Activated CD4-positive, alpha-beta T cell treated with anti-CD3 and anti-CD28 coated beads for 36 hours (primary cell): ENCODE measurements around the gene RBM17. TPM values are rescaled to one million over a fixed set of nuclear protein-coding genes. Genes with fewer than 3 reads are reported as not detected.
"Not testable (repeated sequence)": the region's sequence is repeated elsewhere in the genome, so short reads cannot be mapped to it uniquely, and the experiment has no call there.

Experiments used
- ATAC-seq: fragments of 200-7000 bp; cut with Tn5 transposase; one replicate; pipeline ENCODE4 v1.10.0; 2021; ENCODE audit warnings: mild to moderate bottlenecking, moderate library complexity
- CTCF ChIA-PET: fragments of 350-600 bp; sonication (Branson Sonifier 250); formaldehyde crosslinking; loops from one replicate; lab custom pipeline; 2021; ENCODE audit warnings: antibody characterized with exemption; lab: Charles Lee
- POLR2A ChIA-PET: fragments of 350-600 bp; sonication (Branson Sonifier 250); formaldehyde crosslinking; loops from one replicate; lab custom pipeline; 2021; ENCODE audit warnings: antibody characterized with exemption, inconsistent platforms; lab: Charles Lee
- DNase-seq: peaks from one replicate; pipeline ENCODE4 v3.0.0-alpha.2; 2020
- H3K27ac Mint-ChIP-seq: one replicate; pipeline ENCODE4 v1.8.0; 2021; ENCODE audit warnings: mixed read lengths
- H3K27me3 Mint-ChIP-seq: one replicate; pipeline ENCODE4 v1.8.0; 2021; ENCODE audit warnings: mixed read lengths
- H3K36me3 Mint-ChIP-seq: one replicate; pipeline ENCODE4 v1.8.0; 2021; ENCODE audit warnings: low read depth, mixed read lengths
- H3K4me1 Mint-ChIP-seq: one replicate; pipeline ENCODE4 v1.8.0; 2021; ENCODE audit warnings: mixed read lengths
- H3K4me3 Mint-ChIP-seq: one replicate; pipeline ENCODE4 v1.8.0; 2021; ENCODE audit warnings: mild to moderate bottlenecking, moderate library complexity, mixed read lengths
- H3K9me3 Mint-ChIP-seq: one replicate; pipeline ENCODE4 v1.8.0; 2021; ENCODE audit warnings: low read depth, mixed read lengths
- intact Hi-C, 2 experiments: fragments of 100-400 bp; cut with DNase I in 1 of 2; cut with micrococcal nuclease in 1 of 2; formaldehyde crosslinking; loops; one replicate each; pipeline versions ENCODE4 v1.14.2 to v1.15.1; 2022 to 2024; cut with DNase I, micrococcal nuclease
- total RNA-seq, 2 experiments: library from RNA; stranded (reverse); gene quantifications; one replicate each; pipeline ENCODE4 v1.2.3, GENCODE V29; 2021

RBM17 gene
- total RNA-seq, 2 experiments from 2014 or later = 206 to 246 TPM

DNA sequence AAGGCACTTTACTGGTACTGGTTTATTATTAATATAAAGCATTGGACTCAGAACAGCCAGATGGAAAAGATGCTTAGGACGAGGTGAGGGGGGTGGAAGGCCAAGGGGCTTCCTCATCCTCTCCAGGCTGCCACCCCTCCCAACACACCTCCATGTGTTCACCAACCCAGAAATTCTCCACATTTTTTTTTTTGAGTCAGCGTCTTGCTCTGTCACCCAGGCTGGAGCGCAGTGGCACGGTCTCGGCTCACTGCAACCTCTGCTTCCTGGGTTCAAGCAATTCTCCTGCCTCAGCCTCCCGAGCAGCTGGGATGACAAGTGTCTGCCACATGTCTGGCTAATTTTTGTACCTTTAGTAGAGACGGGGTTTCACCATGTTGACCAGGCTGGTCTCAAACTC lies 53.4 kb downstream of the RBM17 start:
- DNase-seq = peak; percentile 48
- ATAC-seq = peak; percentile 24
- POLR2A ChIA-PET = interaction anchor here (0.6 to 0.7 kb wide), 3 partner anchors 13 to 206 kb away, joined by 3 to 9 read pairs (median 4); no protein-coding TSS in a partner anchor
- intact Hi-C loops = loop anchor here (5.0 to 10.0 kb wide), 4 partner anchors 90 to 587 kb away; partner anchors contain the start of gene GDI2 (in 1 of the 2)
- H3K27ac Mint-ChIP-seq = peak overlapping the region; percentile 93
- peaks cover 13% of the 10 kb centered on the region for H3K36me3 Mint-ChIP-seq
- CTCF ChIA-PET = interaction anchor here (0.6 to 1.1 kb wide), 4 partner anchors 10 to 92 kb away, joined by 3 to 4 read pairs (median 4); no protein-coding TSS in a partner anchor
- H3K9me3 Mint-ChIP-seq, H3K27me3 Mint-ChIP-seq: not testable (repeated sequence)
- H3K4me1 Mint-ChIP-seq = peaks cover 78% of the 10 kb centered on the region
- H3K4me3 Mint-ChIP-seq = peak overlapping the region; percentile 68

DNA sequence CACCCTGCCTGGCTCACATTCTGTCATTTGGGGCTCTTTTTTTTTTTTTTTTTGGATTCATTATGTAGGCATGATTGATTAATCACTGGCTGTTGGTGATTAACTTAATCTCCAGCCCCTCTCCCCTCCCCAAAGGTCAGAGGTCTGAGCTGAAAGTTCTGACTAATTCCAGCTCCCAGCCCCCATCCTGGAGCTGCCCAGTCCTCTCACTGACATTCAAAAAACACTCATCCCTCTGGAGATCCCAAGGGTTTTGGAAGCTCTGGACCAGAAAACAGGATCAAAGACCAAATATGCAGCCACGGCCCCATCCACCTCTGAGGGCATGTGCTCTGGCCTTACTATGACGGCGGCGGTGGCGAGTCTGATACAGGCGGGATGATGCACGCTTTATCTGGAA lies 53.8 kb downstream of the RBM17 start:
- intact Hi-C loops = loop anchor here (5.0 to 10.0 kb wide), 4 partner anchors 90 to 588 kb away; partner anchors contain the start of gene GDI2 (in 1 of the 2)
- Mint-ChIP-seq H3K27ac (peak overlapping the region; percentile 93), H3K36me3 (peaks cover 17% of the 10 kb centered on the region), H3K27me3 (peaks cover 6% of the 10 kb centered on the region), H3K9me3 (no peaks in the 10 kb centered on the region), H3K4me3 (peak overlapping the region; percentile 7), H3K4me1 (peaks cover 78% of the 10 kb centered on the region)
- no peak for ATAC-seq
- ChIA-PET POLR2A (interaction anchor here (0.7 kb wide), 2 partner anchors 19 to 395 kb away, joined by 4 to 9 read pairs; no protein-coding TSS in a partner anchor), CTCF (interaction anchor here (0.6 to 1.3 kb wide), 6 partner anchors 9 to 264 kb away, joined by 3 to 6 read pairs (median 4); no protein-coding TSS in a partner anchor)
- no peak for DNase-seq

DNA sequence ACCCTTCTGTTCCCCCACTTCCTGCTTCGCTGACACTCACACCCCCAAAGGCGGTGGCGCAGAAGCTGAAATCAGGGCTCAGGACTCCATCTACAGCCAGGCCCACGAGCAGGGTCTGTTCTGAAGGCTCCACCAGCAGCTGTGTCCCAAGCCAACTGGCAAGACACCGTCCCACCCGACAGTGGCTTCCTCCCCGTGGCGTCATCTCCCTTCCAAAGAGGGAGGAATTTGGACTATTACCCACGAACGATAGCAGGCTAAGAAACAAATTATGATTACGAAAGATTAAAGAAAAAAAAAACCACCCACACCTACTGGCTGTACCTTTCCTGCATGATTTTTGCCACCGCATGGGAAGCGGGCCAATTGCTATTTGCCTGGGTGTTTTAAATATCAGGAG lies 54.3 kb downstream of the RBM17 start:
- intact Hi-C loops = loop anchor here (5.0 to 10.0 kb wide), 4 partner anchors 91 to 588 kb away; partner anchors contain the start of gene GDI2 (in 1 of the 2)
- peak overlapping the region; percentile 7 for H3K4me3 Mint-ChIP-seq
- ATAC-seq (no peak), DNase-seq (no peak)
- peaks cover 6% of the 10 kb centered on the region for H3K27me3 Mint-ChIP-seq
- no peak overlapping the region for H3K27ac Mint-ChIP-seq
- peaks cover 20% of the 10 kb centered on the region for H3K36me3 Mint-ChIP-seq
- CTCF ChIA-PET = interaction anchor here (1.0 to 1.3 kb wide), 5 partner anchors 9 to 264 kb away, joined by 3 to 6 read pairs (median 3); no protein-coding TSS in a partner anchor
- POLR2A ChIA-PET = interaction anchor here (0.7 kb wide), 2 partner anchors 18 to 395 kb away, joined by 4 to 9 read pairs; no protein-coding TSS in a partner anchor
- no peaks in the 10 kb centered on the region for H3K9me3 Mint-ChIP-seq
- H3K4me1 Mint-ChIP-seq = peaks cover 79% of the 10 kb centered on the region

DNA sequence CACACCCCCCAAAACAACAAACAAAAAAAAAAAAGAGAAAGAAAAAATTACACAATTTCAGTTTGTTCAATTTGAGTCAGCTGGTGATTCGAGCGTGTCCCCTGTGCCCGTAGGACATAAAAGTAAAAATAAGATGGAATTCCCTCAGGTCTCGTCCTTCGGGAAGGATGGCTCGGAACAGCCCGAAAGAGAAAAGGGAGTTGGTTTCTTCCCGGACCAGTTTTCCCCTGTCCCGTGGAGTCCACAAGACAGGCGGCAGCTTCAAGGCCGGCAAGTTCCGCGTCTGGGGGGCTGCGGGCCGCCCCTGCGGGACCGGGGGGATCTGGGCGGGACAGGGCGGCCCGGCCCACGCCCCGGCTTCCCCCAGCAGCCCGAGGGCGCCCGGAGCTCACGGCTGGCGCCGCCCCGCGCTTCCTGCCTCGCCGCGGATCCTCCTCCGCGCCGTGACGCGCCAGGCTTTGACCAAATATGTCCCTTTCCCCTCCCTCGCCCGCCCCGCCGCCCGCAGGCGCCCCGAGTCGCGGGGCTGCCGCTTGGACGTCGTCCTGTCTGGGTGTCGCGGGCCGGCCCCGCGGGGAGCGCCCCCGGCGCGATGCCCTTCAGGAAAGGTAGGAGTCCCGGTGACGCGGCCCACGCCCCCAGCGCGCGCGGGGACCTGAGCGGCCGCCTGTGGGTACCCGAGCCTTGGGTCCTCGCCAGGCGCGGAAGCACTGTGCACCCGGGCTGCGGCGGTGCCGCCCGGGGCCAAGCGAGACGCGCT lies 55.8 kb downstream of the RBM17 start:
- peak overlapping the region; percentile 90 for H3K27ac Mint-ChIP-seq
- no peaks in the 10 kb centered on the region for H3K27me3 Mint-ChIP-seq
- peak; percentile 94 for DNase-seq
- H3K4me3 Mint-ChIP-seq = peak overlapping the region; percentile 81
- intact Hi-C loops = loop anchor here (1.0 to 10.0 kb wide), 9 partner anchors 18 to 590 kb away; partner anchors contain the start of genes GDI2 (in 1 of the 2), PFKFB3 (in 1 of the 2) and RBM17 (in 1 of the 2)
- ChIA-PET POLR2A (interaction anchor here (0.6 to 1.5 kb wide), 6 partner anchors 8 to 194 kb away, joined by 4 to 7 read pairs (median 5); no protein-coding TSS in a partner anchor), CTCF (interaction anchor here (0.6 to 1.5 kb wide), 9 partner anchors 9 to 262 kb away, joined by 3 to 5 read pairs (median 4); no protein-coding TSS in a partner anchor)
- no peaks in the 10 kb centered on the region for H3K9me3 Mint-ChIP-seq
- peaks cover 27% of the 10 kb centered on the region for H3K36me3 Mint-ChIP-seq
- ATAC-seq = peak; percentile 71
- H3K4me1 Mint-ChIP-seq = peaks cover 79% of the 10 kb centered on the region

DNA sequence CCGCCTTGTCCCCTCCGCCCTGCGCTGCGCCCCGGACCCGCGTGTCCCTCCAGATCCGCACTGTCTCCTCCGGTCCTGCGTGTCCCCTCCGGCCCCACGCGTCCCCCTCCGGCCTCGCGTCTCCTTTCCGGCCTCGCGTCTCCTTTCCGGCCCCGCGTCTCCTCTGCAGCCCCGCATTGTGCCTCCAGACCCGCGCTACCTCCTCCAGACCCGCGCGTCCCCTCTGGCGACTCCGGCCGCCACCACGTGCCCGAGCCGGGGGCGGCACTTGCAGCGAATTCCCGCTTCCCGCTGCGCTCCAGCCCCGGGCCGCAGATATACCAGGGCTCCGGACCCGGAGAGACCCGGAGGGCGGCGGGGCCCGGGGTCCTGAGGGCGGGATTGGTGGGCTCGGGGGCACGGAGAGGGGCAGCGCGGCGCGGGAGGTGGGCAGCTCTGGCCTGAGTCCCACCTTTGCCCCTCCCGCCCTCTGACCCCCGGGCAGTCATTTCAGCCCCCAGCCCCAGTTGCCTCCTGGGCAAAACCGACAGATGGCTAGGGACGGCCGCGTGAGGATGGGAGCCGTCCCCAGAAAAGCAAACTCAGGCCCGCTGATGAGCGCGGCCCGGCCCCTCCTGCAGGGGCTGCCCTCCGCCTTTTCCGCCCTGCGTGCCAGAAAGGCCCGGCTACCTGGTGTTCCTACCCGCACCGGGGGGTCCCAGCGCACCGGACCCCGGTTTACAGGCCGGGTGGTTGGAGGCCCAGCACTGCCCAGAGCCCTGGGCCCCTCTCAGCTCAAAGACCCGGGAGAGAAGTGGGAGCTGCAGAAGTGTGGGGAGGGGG lies 56.5 kb downstream of the RBM17 start:
- Mint-ChIP-seq H3K27ac (peak overlapping the region; percentile 75), H3K27me3 (no peaks in the 10 kb centered on the region), H3K4me1 (peaks cover 78% of the 10 kb centered on the region), H3K36me3 (peaks cover 33% of the 10 kb centered on the region), H3K4me3 (peak overlapping the region; percentile 81), H3K9me3 (no peaks in the 10 kb centered on the region)
- POLR2A ChIA-PET = interaction anchor here (0.6 to 4.1 kb wide), 4 partner anchors 9 to 20 kb away, joined by 4 to 11 read pairs (median 7); no protein-coding TSS in a partner anchor
- DNase-seq = no peak
- ATAC-seq = no peak
- intact Hi-C loops = loop anchor here (1.0 to 10.0 kb wide), 3 partner anchors 17 to 591 kb away; partner anchors contain the start of gene RBM17 (in 1 of the 2)
- CTCF ChIA-PET = interaction anchor here (0.6 to 1.5 kb wide), 6 partner anchors 9 to 125 kb away, joined by 3 to 5 read pairs (median 4); no protein-coding TSS in a partner anchor

DNA sequence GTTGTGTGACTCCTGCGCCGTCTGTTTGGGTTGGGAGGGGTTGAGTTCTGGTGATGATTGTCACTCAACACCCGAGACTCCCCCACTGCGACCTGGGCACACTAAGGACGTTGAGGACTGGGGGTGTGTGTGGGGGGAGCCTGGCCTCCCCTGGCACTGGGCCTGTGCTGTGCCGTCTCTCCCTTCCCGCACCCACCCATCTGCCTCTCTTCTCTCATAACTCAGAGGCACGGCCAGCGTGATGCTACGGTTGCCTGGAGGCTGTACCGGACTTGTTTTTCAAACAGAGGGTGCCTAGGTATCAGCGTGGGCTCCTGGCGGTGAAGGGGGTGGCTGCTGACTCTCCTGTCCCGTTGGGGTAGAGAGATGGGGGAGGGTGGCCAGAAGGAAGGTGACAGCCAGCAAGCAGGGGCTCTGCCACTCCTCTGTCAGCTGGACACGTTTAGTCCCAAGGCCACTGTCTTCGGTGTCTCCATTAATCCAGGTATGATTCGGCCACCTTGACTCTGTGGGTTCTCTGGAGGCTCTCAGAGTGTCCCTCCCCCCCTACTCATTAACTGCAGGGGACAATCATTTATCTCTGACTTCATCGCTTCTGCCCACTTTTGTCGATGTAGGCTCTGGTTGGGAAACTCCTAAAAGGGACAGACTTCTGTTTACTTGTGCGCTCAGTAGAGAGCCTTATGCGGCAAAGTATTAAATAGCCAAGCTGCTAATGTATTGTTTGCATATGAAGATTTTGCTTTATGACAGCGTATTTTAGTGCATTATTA lies 57.4 kb downstream of the RBM17 start:
- Mint-ChIP-seq H3K4me1 (peaks cover 77% of the 10 kb centered on the region), H3K27ac (peak overlapping the region; percentile 61), H3K4me3 (peak overlapping the region; percentile 81), H3K9me3 (no peaks in the 10 kb centered on the region), H3K36me3 (peaks cover 37% of the 10 kb centered on the region), H3K27me3 (no peaks in the 10 kb centered on the region)
- DNase-seq (no peak), ATAC-seq (no peak)
- intact Hi-C loops = loop anchor here in 1 of 2 experiments (10.0 kb wide), 1 partner anchor 591 kb away; no protein-coding TSS in a partner anchor
- ChIA-PET CTCF (interaction anchor here (0.6 to 1.4 kb wide), 7 partner anchors 10 to 255 kb away, joined by 3 to 5 read pairs (median 4); partner anchors contain the start of gene PFKFB3), POLR2A (interaction anchor here (4.1 kb wide), 1 partner anchor 10 kb away, joined by 11 read pairs; no protein-coding TSS in a partner anchor)

DNA sequence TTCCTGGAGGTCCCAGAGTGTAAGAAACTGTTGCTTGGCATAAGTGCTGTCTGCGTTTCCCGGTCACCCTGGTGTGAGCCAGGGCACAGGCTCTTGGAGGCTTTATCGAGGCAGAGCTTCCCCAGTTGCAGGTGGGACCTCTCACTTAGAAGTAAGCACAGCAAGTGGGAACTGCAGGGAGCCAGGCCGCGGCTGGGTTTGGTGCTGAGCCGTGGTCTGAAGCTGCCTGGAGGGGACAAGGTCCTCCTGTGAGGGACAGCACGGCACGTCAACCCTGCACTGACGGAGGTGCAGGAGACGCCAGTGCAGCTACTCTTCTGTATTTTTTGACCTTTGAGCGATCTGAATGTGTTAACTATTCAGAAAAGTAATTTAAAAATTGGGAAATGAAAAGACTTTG lies 58.1 kb downstream of the RBM17 start:
- Mint-ChIP-seq H3K36me3 (peaks cover 40% of the 10 kb centered on the region), H3K4me1 (peaks cover 76% of the 10 kb centered on the region), H3K9me3 (no peaks in the 10 kb centered on the region), H3K4me3 (peak overlapping the region; percentile 81), H3K27me3 (no peaks in the 10 kb centered on the region), H3K27ac (no peak overlapping the region)
- DNase-seq = no peak
- POLR2A ChIA-PET = interaction anchor here (0.6 to 4.1 kb wide), 3 partner anchors 10 to 264 kb away, joined by 3 to 11 read pairs (median 5); no protein-coding TSS in a partner anchor
- intact Hi-C loops = loop anchor here in 1 of 2 experiments (10.0 kb wide), 1 partner anchor 592 kb away; no protein-coding TSS in a partner anchor
- CTCF ChIA-PET = interaction anchor here (0.6 to 1.6 kb wide), 8 partner anchors 11 to 255 kb away, joined by 3 to 5 read pairs (median 4); partner anchors contain the start of gene PFKFB3
- no peak for ATAC-seq

DNA sequence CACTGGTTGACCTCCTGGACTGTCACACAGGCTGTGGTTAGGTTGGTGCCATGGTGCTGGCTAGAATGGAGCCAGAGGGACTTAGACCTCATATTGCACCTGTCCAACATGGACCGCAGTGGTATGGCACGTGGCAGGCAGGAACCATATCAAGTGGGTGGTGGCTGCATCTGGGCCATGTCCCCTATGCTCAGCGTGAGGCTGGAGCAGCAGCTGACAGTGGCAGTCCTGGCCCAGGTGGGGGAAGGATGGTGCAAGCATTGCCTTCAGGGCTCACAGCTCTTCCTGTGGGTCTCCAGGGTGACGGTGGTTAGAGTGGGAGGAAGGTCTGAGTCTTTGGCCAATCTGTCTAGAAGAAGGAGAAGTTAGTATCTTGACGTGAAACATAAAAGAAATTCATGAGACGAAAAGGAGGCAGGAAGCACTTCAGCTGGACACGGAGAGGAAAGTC lies 59.4 kb downstream of the RBM17 start:
- intact Hi-C loops = loop anchor here in 1 of 2 experiments (10.0 kb wide), 1 partner anchor 593 kb away; no protein-coding TSS in a partner anchor
- no peak for DNase-seq
- Mint-ChIP-seq H3K27ac (peak overlapping the region; percentile 56), H3K27me3 (no peaks in the 10 kb centered on the region), H3K36me3 (peaks cover 47% of the 10 kb centered on the region), H3K4me3 (no peak overlapping the region), H3K4me1 (peaks cover 65% of the 10 kb centered on the region), H3K9me3 (no peaks in the 10 kb centered on the region)
- ChIA-PET POLR2A (interaction anchor here (0.6 to 4.1 kb wide), 3 partner anchors 9 to 15 kb away, joined by 3 to 11 read pairs (median 3); no protein-coding TSS in a partner anchor), CTCF (interaction anchor here (0.5 to 1.6 kb wide), 5 partner anchors 13 to 595 kb away, joined by 3 to 6 read pairs (median 3); no protein-coding TSS in a partner anchor)
- ATAC-seq = no peak

DNA sequence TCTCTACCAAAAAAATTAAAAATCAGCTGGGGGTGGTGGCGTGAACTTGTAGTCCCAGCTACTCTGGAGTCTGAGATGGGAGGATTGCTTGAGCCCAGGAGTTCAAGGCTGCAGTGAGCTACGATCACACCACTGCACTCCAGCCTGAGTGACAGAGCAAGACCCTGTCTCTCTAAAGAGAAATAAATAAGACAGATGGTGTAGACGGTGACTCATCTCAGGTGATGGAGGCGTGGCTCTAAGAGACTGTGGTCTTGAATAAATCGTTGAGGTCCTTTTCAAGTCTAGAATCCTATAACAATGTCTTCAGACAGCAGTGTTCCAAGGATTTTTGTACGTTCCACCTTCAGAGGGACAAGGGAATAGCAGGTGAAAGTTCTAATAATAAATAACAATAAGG lies 60.1 kb downstream of the RBM17 start:
- intact Hi-C loops = loop anchor here in 1 of 2 experiments (10.0 kb wide), 1 partner anchor 594 kb away; no protein-coding TSS in a partner anchor
- H3K4me3 Mint-ChIP-seq = no peak overlapping the region

More for the DNA sequence above, 60.1 kb downstream of the RBM17 start:
- Mint-ChIP-seq H3K4me1 (peaks cover 65% of the 10 kb centered on the region), H3K36me3 (peaks cover 48% of the 10 kb centered on the region), H3K9me3 (no peaks in the 10 kb centered on the region), H3K27ac (no peak overlapping the region), H3K27me3 (no peaks in the 10 kb centered on the region)
- no peak for ATAC-seq
- ChIA-PET POLR2A (interaction anchor here (1.5 to 4.1 kb wide), 2 partner anchors 12 to 14 kb away, joined by 3 to 11 read pairs; no protein-coding TSS in a partner anchor), CTCF (interaction anchor here (0.5 to 0.7 kb wide), 2 partner anchors 41 to 596 kb away, joined by 3 read pairs; no protein-coding TSS in a partner anchor)
- peak; percentile 51 for DNase-seq
